ENCODE results near the gene CACNG1.

Gene CACNG1

DNA sequence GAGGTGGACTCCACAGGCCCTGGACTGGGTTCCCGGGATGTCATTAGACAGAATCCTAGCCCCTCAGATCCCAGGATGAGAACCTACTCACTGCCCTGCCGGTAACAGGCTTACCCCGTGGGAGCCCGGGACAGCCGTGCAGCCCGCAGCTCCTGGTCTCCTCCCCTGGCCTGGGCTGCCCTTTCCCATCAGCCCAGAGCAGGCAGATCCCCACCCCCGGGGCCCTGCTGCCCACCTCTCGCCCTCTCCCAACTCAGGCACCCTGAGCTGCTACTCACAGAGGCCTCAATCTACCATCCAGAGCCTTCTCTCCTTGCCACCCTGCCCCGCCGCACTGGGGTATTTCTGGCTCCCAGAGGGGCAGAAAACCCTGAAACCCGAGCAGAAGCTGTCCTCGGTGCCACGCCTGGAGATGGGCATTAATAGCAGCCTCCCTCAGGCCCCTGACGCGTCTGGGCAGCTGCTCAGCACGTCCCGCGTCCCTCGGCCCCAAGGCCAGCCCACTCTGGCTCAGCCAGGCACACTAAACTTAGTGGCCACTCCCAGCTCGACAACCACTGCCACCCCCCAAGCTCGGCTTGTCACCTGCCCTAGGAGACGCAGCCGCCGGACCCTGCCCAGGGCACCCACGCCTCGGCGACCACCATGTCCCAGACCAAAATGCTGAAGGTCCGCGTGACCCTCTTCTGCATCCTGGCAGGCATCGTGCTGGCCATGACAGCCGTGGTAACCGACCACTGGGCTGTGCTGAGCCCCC is at the start of gene CACNG1:
Gene CACNG1, plus strand, starts transcription at position 539 of the 757 bp plus-strand sequence. Its CDS starts 107 bp downstream, at position 646.
- no peak for DNase-seq

DNA sequence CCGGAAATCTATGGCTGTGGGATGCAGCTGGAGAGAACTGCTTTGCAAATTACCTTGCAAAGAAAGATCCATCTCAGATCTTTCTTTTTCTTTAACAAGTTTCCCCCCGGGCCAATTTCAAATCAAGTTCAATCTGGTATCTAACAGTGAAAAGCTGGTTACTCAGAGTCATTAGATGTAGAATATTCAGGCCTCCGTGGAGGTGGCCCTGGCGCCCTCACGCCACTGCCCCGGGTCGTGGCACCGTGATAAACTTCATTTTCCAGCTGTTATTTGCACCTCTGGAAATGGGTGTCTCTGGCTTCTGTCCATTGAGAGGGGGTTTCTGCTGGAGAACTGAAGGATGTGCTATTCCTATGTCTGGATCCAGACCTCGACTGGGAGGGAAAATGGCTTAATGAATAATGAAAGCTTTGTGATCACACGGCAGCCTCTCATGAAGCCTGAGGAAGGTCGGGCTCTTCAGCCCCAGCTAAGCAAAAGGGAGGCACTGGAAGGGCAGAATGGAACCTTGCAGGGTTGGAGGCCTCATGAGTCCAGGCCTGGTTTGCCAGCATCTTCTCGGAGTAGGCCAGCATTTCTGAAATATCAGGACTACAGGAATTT is 49.3 kb upstream of the CACNG1 start:
- no peak for DNase-seq

GRCh38 chr17:66995944-66996343 is 48.4 kb upstream of the CACNG1 start:
- no peak for DNase-seq

DNA sequence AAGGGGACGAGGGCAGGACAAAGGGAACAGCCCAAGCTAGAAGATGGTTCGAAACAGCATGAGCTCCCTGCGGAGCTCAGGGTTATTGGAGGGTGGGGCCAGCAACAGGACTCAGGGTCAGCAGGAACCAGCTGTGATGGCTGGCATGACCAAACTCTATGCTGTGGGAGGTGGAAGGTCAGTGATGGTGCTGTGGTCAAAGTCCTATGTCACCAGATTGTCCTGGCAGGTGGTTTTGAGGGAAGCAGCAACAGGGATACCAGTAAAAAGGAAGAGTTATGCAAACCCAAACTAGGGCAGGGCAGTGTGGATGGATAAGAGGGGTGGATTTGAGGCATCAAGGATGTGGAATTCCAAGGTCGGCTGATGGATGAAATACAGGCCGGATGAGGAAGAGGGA is 47.4 kb upstream of the CACNG1 start:
- DNase-seq: no peak

- no peak for DNase-seq
These were observed 41.1 kb upstream of the CACNG1 start for GRCh38 chr17:67003231-67003630.

DNA sequence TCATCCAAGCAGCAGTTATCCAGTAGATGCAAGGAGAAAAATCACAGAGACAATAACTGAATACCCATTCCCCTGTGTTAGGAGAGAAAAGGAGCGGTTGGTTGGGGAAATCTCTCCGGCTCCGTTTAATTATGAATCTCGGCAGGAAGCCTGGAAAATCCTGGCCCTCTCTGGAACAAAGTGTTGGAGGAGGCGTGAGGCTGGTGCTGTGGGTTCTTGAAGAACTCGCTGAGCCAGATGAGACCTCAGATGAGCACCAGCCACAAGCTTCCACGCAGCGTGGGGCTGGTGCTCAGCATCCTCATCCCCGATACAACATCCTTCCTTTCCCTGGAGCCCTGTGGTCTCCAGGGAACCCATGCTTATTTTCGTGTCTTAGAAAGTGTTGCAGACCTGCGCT is 40.2 kb upstream of the CACNG1 start:
- no peak for DNase-seq

DNA sequence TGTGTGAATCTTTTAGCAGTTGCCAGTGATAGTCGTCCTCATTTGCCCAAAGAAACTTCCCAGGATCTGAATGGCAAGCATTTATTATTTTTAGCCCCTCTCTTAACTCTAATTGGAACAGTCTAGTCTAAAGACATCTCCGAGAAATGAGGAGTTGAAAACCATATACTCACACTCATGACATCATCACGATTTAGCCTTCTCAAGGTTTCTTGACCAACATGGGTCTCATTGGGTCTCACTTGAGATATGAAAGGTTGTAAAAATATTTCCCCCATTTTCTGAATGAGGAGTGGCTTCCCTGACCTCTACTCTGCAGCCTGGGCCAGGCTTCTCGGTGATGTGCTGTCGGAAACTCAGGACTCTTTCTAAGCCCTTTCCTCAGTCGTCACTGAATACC is 37.1 kb upstream of the CACNG1 start:
- no peak for DNase-seq

DNA sequence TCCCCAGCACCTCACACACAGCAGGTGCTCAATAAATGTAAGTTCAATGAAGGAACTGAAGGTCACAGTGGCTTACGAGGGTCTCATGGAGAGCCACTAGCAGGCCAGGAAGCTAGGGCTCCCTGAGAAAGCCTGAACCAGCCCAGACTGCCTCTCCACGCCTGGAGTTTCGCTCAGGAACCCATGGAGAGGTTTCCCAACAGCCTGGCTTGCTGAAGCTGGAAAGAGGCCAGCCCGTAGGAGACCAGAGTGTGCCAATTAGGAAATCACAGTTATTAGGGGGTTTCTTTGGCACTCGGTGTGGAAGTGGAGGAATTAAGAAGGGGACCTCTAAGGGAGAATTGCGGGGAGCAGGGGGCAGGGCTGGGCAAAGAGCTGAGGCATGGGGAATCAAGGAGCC is 36.3 kb upstream of the CACNG1 start:
- no peak for DNase-seq

DNA sequence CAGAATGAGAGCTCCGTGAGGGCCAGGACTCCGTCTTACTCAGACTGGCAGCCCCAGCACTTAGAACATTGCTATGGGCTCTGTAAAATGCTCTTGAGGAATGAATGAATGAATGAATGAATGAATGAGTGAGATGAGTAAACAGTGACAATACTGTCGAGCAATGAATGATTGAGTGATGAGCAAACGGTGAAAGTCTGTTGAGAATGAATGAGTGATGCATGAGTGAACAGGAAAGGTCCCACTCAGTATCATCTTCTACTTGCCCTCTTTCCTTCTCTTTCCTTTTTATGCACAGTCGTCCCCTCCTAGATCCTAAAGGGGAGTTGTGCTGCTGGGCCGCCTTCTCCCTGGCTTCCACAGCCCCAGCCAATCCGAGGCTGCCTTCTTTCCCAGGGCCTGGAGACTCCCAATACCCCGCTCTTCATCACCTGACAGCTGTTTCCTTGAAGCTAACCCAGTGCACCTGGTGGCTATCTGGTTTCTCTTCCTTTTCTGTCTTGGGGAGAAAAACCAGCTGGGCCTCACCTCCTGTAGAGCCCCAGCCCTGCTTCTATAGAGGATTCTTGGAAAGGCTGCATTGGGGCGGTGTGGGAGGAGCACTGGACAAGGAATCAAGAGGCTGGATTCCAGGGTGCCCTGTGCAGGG is 32.7 kb upstream of the CACNG1 start:
- DNase-seq: no peak

- no peak for DNase-seq
These were observed 30.5 kb upstream of the CACNG1 start for GRCh38 chr17:67013891-67014290.

DNA sequence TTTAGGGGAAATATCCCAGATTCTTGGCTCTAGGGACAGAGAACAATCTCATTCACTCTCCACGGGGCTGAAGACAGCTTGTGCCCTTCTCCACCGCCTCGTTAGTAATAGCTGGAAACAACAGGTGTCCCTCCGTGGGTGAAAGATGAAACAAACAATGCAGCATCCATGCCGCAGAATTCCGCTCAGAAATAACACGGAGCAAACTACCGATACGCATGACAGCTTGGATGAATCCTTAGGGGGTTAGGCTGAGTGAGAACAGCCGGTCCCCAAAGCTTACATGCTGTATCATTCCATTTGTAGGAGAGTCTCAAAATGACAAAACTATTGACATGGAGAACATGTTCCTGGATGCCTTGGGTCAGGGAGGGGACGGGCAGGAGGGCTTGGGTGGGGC is 29.4 kb upstream of the CACNG1 start:
- DNase-seq: no peak

GRCh38 chr17:67016039-67016762 is 28.2 kb upstream of the CACNG1 start:
- no peak for DNase-seq

DNA sequence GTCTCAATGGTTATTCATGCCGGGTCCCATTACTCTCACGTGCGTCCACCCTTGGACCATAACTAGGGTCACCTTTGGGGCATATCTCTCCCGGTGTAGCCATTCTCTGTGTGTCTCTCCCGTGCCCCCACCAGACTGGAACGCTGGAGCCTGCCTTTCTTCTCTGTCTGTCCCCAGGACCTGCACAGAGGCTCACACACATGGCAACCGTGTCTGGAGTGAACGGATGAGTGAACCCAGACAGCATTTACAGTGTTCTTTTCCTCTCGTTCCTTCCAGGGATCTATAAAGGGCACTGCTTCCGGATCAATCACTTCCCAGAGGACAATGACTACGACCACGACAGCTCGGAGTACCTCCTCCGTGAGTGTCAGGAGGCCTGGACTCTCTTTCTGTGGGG is 26.4 kb upstream of the CACNG1 start:
- no peak for DNase-seq

- no peak for DNase-seq
These were observed 25.6 kb upstream of the CACNG1 start for GRCh38 chr17:67018471-67019434.

DNA sequence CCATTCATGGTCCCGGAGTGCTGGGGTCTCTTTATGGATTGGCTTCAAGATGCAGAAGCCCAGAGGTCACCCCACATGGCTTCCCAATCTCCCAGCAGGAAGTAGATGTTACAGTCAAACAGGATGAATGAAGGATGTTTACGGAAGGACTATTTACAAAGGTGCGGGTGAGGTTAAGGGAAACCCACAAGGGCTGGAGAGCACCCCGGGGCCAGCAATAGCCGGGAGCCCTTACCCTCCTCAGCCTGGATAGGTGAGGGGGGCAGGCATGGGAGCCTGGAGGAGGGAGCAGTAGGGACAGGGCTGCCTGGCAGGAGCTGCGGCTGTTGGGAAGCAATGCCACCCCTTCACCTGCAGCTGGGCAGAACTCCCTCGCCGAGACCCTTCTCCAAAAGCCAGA is 24.5 kb upstream of the CACNG1 start:
- DNase-seq: no peak

DNA sequence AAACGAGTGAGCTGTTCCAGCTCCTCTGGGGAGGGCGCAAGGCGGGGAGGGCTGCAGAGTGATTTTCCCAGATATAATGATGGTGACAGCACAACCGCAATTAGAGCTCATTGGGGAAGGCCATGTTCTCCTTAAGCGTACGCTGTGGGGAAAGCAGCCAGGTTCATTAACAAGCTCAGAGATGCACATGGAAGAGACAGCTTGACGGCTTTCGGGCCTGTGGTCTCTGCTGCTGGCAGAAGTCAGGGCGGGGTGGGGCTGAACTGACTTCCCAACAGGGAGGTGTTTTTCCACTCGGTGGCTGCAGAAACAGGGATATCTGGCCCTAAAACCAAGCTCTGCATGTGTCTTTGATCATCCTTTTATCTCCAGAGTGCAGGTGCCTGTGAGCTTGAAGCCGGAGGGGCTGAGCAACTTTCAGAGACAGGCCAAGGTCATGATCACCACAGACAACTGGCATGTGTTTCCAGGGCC is 24.0 kb upstream of the CACNG1 start:
- no peak for DNase-seq

GRCh38 chr17:67021196-67021595 is 23.2 kb upstream of the CACNG1 start:
- no peak for DNase-seq

DNA sequence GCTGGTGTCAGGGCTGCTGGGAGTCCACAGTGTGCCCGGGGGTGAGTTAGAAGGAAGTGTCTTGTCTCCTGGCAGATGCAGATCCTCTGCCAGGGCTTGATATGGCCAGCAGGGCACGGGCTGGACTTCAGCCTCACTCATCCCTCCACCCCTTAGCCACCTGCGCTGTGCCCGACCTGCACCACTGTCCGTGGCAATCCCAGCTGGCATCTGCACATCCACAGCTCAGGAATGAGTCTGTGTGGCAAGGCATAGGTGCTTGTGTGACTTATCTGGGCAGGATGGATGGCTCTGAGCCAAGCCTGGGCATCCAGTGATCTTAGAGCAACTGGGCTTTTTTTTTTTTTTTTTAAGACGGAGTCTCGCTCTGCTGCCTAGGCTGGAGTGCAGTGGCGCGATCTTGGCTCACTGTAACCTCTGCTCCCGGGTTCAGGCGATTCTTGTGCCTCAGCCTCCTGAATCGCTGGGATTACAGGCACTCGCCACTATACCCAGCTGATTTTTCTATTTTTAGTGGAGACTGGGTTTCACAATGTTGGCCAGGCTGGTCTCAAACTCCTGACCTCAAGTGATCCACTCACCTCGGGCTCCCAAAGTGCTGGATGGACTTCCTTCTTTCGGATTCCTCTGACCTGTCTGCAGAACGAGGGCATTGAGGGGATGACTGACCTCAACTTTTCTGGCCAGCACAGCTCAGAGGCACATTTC is 22.5 kb upstream of the CACNG1 start:
- no peak for DNase-seq

- no peak for DNase-seq
These were observed 21.9 kb upstream of the CACNG1 start for GRCh38 chr17:67022451-67022810.

DNA sequence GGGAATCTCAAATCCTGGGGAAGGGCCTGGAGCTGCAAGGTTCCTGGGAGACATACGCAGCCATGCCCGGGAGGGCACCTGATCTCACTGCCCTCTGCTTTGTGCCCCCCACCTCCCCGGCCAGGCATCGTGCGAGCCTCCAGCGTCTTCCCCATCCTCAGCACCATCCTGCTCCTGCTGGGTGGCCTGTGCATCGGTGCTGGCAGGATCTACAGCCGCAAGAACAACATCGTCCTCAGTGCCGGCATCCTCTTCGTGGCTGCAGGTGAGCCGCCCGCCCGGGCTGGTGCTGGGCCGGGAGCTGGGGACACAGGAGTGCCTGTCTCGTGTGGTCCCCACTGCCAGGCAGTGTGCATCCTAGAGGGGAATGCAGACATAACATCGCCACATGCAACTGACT is 19.6 kb upstream of the CACNG1 start:
- DNase-seq: no peak

GRCh38 chr17:67025216-67025792 is 19.1 kb upstream of the CACNG1 start:
- no peak for DNase-seq

Data from NCI-H774 (cell line).